ENCODE results near the gene TMEM108.

The TMEM108 gene

GRCh38 chr3:133238015-133238414 is 199.8 kb downstream of the TMEM108 start:
- DNase-seq, result no peak

- no peak for DNase-seq
Measured at GRCh38 chr3:133246119-133246518, 207.9 kb downstream of the TMEM108 start.

- no peak for DNase-seq
Measured at GRCh38 chr3:133246773-133247172, 208.6 kb downstream of the TMEM108 start.

GRCh38 chr3:133248389-133248788 is 210.2 kb downstream of the TMEM108 start:
- no peak for DNase-seq

- no peak for DNase-seq
Measured at GRCh38 chr3:133249490-133249889, 211.3 kb downstream of the TMEM108 start.

GRCh38 chr3:133254151-133254550 is 216.0 kb downstream of the TMEM108 start:
- no peak for DNase-seq

- DNase-seq, result no peak
Measured at GRCh38 chr3:133254716-133255115, 216.5 kb downstream of the TMEM108 start.

- no peak for DNase-seq
Measured at GRCh38 chr3:133256787-133257483, 218.7 kb downstream of the TMEM108 start.

- DNase-seq, result no peak
Measured at GRCh38 chr3:133258358-133258757, 220.2 kb downstream of the TMEM108 start.

GRCh38 chr3:133259767-133260166 is 221.6 kb downstream of the TMEM108 start:
- DNase-seq, result no peak

- DNase-seq, result no peak
Measured at GRCh38 chr3:133262333-133262732, 224.1 kb downstream of the TMEM108 start.

- DNase-seq, result no peak
Measured at GRCh38 chr3:133264920-133265319, 226.7 kb downstream of the TMEM108 start.

GRCh38 chr3:133268726-133269134 is 230.5 kb downstream of the TMEM108 start:
- no peak for DNase-seq

- DNase-seq, result no peak
Measured at GRCh38 chr3:133269393-133269792, 231.2 kb downstream of the TMEM108 start.

GRCh38 chr3:133270631-133271030 is 232.4 kb downstream of the TMEM108 start:
- DNase-seq, result no peak

- no peak for DNase-seq
Measured at GRCh38 chr3:133271042-133271441, 232.9 kb downstream of the TMEM108 start.

GRCh38 chr3:133271539-133271938 is 233.3 kb downstream of the TMEM108 start:
- DNase-seq, result no peak

- DNase-seq, result no peak
Measured at GRCh38 chr3:133273346-133273745, 235.2 kb downstream of the TMEM108 start.

- no peak for DNase-seq
Measured at GRCh38 chr3:133274477-133274876, 236.3 kb downstream of the TMEM108 start.

GRCh38 chr3:133276594-133276993 is 238.4 kb downstream of the TMEM108 start:
- no peak for DNase-seq

GRCh38 chr3:133277813-133278212 is 239.6 kb downstream of the TMEM108 start:
- DNase-seq, result no peak

GRCh38 chr3:133278260-133279043 is 240.3 kb downstream of the TMEM108 start:
- no peak for DNase-seq

GRCh38 chr3:133280586-133280985 is 242.4 kb downstream of the TMEM108 start:
- DNase-seq, result no peak

- DNase-seq, result no peak
Measured at GRCh38 chr3:133282236-133282635, 244.0 kb downstream of the TMEM108 start.
